ENCODE results near the gene CCDC102B. TPM values are rescaled to one million over a fixed set of nuclear protein-coding genes. Genes with fewer than 3 reads are reported as not detected.

CCDC102B gene
- total RNA-seq, 6 experiments from 2014 or later: 1.2 to 3.5 (median 2.5) TPM

DNA sequence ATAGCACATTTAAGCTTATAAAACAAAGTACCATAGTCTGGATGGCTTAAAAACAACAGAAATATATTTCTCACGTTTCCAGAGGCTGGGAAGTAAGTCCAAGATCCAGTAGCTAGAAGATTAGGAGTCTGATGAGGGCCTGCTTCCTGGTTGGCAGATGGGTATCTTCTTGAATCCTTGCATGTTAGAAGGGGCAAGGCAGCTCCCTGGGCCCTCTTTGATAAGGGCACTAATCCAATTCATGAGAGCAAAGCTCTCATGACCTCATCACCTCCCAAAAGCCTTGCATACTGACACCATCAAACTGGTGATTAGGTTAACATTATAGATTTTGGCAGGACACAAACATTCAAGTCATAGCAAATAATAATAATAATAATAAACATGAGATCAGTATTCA is 146.4 kb downstream of the CCDC102B start:
- Mint-ChIP-seq H3K27ac (no peak overlapping the region), H3K4me3 (no peak overlapping the region), H3K27me3 (ENCODE audit: insufficient read depth) (no peaks in the 10 kb centered on the region; the same call in 1 of the 2 replicates), H3K36me3 (ENCODE audit: low read depth) (no peaks in the 10 kb centered on the region), H3K4me1 (ENCODE audit: low read depth) (no peaks in the 10 kb centered on the region), H3K9me3 (no peaks in the 10 kb centered on the region)
- TF ChIP-seq, protein P1, sequence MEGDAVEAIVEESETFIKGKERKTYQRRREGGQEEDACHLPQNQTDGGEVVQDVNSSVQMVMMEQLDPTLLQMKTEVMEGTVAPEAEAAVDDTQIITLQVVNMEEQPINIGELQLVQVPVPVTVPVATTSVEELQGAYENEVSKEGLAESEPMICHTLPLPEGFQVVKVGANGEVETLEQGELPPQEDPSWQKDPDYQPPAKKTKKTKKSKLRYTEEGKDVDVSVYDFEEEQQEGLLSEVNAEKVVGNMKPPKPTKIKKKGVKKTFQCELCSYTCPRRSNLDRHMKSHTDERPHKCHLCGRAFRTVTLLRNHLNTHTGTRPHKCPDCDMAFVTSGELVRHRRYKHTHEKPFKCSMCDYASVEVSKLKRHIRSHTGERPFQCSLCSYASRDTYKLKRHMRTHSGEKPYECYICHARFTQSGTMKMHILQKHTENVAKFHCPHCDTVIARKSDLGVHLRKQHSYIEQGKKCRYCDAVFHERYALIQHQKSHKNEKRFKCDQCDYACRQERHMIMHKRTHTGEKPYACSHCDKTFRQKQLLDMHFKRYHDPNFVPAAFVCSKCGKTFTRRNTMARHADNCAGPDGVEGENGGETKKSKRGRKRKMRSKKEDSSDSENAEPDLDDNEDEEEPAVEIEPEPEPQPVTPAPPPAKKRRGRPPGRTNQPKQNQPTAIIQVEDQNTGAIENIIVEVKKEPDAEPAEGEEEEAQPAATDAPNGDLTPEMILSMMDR (IDR thresholded peaks at IDR 0.05): no peak
- DNase-seq: no peak

DNA sequence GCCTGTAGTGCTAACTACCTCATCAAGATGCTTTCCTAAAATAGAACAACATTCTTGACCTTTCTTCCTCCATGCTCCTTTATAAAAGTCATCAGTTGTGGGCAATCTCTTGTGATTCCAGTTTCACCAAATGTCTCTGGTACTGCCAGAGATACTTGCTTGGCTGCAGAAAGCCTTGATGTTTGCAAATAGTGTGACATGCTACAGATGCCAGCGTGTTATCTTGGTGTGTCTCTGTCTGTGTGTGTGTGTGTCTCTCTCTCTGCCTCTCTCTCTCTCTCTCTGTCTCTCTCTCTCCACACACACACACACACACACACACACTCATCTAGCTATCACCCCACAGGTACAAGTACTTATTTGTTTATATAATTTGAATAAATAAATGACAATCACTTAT is 146.9 kb downstream of the CCDC102B start:
- Mint-ChIP-seq H3K27me3 (ENCODE audit: insufficient read depth) (no peaks in the 10 kb centered on the region; the same call in 1 of the 2 replicates), H3K36me3 (ENCODE audit: low read depth) (no peaks in the 10 kb centered on the region), H3K4me3 (no peak overlapping the region), H3K27ac (no peak overlapping the region), H3K4me1 (ENCODE audit: low read depth) (no peaks in the 10 kb centered on the region), H3K9me3 (no peaks in the 10 kb centered on the region)
- TF ChIP-seq, protein P1 (IDR thresholded peaks at IDR 0.05): no peak
- DNase-seq: no peak

DNA sequence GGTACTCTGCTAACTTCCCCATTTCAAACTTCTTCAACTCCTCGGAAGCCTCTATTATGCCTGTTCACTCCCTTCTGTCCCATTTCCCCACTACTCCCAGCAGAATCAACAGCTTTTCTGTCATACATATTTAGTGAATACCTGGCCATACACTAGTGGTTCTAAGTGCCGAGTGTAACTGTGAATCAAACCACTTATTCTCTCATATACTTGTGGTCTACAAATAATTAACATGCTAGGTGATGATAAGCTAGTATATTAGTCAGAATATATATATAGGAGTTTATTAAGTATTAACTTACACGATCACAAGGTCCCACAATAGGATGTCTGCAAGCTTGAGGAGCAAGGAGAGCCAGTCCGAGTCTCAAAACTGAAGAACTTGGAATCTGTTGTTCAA is 150.7 kb downstream of the CCDC102B start:
- Mint-ChIP-seq H3K27ac (no peak overlapping the region), H3K36me3 (ENCODE audit: low read depth) (no peaks in the 10 kb centered on the region), H3K9me3 (no peaks in the 10 kb centered on the region), H3K27me3 (ENCODE audit: insufficient read depth) (no peaks in the 10 kb centered on the region; the same call in 1 of the 2 replicates), H3K4me3 (no peak overlapping the region), H3K4me1 (ENCODE audit: low read depth) (no peaks in the 10 kb centered on the region)
- DNase-seq: no peak
- TF ChIP-seq, protein P1 (IDR thresholded peaks at IDR 0.05): no peak

DNA sequence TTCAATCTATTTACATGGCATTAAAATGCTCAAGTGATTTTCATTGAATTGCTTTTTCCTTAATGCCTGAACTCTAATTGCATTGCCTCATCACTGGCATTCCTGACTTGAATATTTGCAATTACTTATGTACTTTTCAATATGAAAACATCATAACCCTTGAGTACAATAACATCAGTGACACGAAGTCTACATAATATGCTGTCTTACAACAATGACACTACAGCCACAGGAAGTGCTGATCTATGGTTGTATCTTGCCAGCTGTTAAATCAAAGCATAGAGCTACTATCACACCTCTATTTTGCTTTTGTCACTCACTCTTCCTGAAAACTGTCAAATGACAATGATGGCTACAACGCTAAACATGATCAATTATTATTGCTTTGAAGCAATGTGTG is 156.9 kb downstream of the CCDC102B start:
- no peaks in the 10 kb centered on the region for H3K27me3 Mint-ChIP-seq (ENCODE audit: insufficient read depth)
- no peak for DNase-seq
- H3K27ac Mint-ChIP-seq: no peak overlapping the region
- no peaks in the 10 kb centered on the region for H3K36me3 Mint-ChIP-seq (ENCODE audit: low read depth)
- no peak overlapping the region for H3K4me3 Mint-ChIP-seq
- H3K9me3 Mint-ChIP-seq: peaks cover 8% of the 10 kb centered on the region; the same call in 1 of the 2 replicates
- H3K4me1 Mint-ChIP-seq (ENCODE audit: low read depth): no peaks in the 10 kb centered on the region
- TF ChIP-seq, protein P1 (IDR thresholded peaks at IDR 0.05): no peak

DNA sequence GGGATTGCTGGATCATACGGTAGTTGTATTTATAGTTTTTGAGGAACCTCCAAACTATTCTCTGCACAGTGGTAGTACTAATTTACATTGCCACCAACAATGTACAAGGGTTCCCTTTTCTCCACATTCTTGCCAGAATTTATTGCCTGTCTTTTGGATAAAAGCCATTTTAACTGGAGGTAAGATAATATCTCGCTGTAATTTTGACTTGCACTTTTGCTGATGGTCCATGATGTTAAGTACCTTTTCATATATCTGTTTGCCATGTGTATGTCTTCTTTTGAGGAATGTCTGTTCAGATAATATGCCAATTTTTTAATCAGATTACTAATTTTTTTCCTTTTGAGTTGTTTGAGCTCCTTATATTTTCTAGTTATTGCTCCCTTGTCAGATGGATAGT is 158.8 kb downstream of the CCDC102B start:
- no peak for DNase-seq
- TF ChIP-seq, protein P1 (IDR thresholded peaks at IDR 0.05): no peak
- H3K4me3 Mint-ChIP-seq: no peak overlapping the region
- no peaks in the 10 kb centered on the region for H3K27me3 Mint-ChIP-seq (ENCODE audit: insufficient read depth)
- H3K36me3 Mint-ChIP-seq (ENCODE audit: low read depth): no peaks in the 10 kb centered on the region
- H3K27ac Mint-ChIP-seq: no peak overlapping the region
- no peaks in the 10 kb centered on the region for H3K4me1 Mint-ChIP-seq (ENCODE audit: low read depth)
- peaks cover 8% of the 10 kb centered on the region; the same call in 1 of the 2 replicates for H3K9me3 Mint-ChIP-seq

DNA sequence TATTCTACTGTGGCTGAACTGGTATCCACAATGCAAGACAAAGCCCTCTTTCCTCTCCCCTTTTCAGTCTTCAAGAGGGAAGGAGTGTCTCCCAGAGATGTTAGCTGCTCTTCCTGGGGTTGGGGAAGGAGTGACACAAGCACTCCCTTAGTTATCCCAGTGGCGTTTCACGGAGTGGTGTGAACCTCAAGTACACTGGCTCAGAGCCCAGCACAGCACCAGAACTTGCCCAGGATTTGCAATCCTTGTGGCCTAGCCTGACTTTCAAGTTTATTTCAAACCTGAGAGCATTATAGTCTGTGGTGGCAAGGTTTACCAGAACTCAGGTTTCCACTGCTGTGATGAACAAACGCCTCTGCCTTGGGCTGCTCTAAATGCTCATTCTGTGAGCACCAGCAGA is 162.5 kb downstream of the CCDC102B start:
- Mint-ChIP-seq H3K4me1 (ENCODE audit: low read depth) (no peaks in the 10 kb centered on the region), H3K36me3 (ENCODE audit: low read depth) (no peaks in the 10 kb centered on the region), H3K27me3 (ENCODE audit: insufficient read depth) (no peaks in the 10 kb centered on the region), H3K27ac (no peak overlapping the region), H3K4me3 (no peak overlapping the region), H3K9me3 (peaks cover 8% of the 10 kb centered on the region; the same call in 1 of the 2 replicates)
- TF ChIP-seq, protein P1 (IDR thresholded peaks at IDR 0.05): no peak
- no peak for DNase-seq
